ENCODE measurements around the gene OR10G8. TPM values are rescaled to one million over a fixed set of nuclear protein-coding genes. Genes with fewer than 3 reads are reported as not detected.

Gene OR10G8, protein sequence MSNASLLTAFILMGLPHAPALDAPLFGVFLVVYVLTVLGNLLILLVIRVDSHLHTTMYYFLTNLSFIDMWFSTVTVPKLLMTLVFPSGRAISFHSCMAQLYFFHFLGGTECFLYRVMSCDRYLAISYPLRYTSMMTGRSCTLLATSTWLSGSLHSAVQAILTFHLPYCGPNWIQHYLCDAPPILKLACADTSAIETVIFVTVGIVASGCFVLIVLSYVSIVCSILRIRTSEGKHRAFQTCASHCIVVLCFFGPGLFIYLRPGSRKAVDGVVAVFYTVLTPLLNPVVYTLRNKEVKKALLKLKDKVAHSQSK
- total RNA-seq: not detected

DNA sequence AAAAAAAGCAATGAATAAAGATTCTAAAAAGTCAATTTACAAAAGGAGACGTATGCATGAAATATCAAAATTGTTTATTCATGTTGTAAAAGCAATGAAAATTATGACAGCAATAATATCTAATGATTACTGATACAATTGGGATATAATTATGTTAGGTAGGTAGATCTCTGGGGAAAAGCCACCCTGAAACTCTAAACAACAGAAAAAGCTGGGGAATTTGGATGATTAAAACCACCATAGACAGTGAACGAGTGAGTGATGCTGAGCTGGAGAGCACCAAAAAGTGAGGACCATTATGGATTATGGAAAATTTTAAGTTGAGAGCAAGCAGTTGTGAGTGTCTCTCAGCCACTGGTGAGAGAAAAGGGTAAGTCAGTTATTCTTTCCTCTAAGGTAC is at the start of gene OR10G8:
OR10G8 (plus strand) TSS at position 301 of the 400 bp plus-strand sequence. CDS start 2,825 bp downstream, outside the sequence.
- Histone ChIP-seq H3K4me1 (no peaks in the 10 kb centered on the region), H3K27ac (no peak within 1 kb of the TSS), H3K9me3 (no peaks in the 10 kb centered on the region), H3K4me3 (no peak within 1 kb of the TSS), H3K36me3 (no peaks in the 10 kb centered on the region), H3K27me3 (no peaks in the 10 kb centered on the region)
- TF ChIP-seq, protein P1, sequence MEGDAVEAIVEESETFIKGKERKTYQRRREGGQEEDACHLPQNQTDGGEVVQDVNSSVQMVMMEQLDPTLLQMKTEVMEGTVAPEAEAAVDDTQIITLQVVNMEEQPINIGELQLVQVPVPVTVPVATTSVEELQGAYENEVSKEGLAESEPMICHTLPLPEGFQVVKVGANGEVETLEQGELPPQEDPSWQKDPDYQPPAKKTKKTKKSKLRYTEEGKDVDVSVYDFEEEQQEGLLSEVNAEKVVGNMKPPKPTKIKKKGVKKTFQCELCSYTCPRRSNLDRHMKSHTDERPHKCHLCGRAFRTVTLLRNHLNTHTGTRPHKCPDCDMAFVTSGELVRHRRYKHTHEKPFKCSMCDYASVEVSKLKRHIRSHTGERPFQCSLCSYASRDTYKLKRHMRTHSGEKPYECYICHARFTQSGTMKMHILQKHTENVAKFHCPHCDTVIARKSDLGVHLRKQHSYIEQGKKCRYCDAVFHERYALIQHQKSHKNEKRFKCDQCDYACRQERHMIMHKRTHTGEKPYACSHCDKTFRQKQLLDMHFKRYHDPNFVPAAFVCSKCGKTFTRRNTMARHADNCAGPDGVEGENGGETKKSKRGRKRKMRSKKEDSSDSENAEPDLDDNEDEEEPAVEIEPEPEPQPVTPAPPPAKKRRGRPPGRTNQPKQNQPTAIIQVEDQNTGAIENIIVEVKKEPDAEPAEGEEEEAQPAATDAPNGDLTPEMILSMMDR (IDR thresholded peaks at IDR 0.05 in 4 of 5, conservative IDR thresholded peaks at IDR 0.05 in 1 of 5): no peak
- TF ChIP-seq POLR2A (IDR thresholded peaks at IDR 0.05): no peak
- ATAC-seq (no peak), DNase-seq (no peak)
- intact Hi-C loops (cut with DNase I; ENCODE audit: low total_unique reads) (no loop called here), in situ Hi-C loops (cut with MboI; ENCODE audit: low sequenced_read_pairs in 4 of 4) (no loop called here)

DNA sequence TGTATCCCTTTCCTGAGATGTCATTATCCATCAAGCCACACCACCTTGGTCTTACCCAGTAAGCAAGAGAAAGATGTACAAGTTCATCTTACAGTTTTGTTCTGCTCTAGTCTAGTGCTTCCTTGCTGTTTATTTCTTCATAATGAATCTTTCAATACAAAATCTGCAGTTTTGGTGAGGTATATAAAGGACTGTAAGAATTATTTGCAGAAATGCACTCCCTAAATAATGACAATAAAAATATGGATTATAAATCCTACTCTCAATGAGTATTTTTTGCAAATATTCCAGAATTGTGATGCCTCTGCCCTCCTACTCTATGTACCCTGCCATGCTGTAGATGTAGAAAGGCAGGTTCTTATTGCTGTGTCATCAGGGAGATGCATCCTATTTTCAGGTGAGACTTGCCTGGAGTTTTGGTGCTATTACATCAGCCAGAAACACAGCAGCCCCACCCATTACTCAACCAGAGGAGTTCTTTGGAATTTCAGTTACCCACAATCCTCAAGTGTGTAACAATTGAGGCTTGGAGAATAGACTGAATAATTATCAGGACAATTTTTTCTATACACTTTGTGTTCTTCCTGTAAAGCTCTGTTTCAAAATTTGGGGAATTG is 48.8 kb upstream of the OR10G8 start, which contains the start of gene OR10S1:
OR10S1 (minus strand) TSS at position 51 of the 617 bp plus-strand sequence. CDS start 117 bp downstream, outside the sequence.
- Histone ChIP-seq H3K4me3 (no peak within 1 kb of the TSS), H3K9me3 (no peaks in the 10 kb centered on the region), H3K27ac (no peak within 1 kb of the TSS), H3K36me3 (no peaks in the 10 kb centered on the region), H3K27me3 (no peaks in the 10 kb centered on the region), H3K4me1 (no peaks in the 10 kb centered on the region)
- intact Hi-C loops (cut with DNase I; ENCODE audit: low total_unique reads) (no loop called here), in situ Hi-C loops (cut with MboI; ENCODE audit: low sequenced_read_pairs in 4 of 4) (no loop called here)
- no peak for DNase-seq
- ATAC-seq: no peak
- TF ChIP-seq POLR2A (IDR thresholded peaks at IDR 0.05): no peak
- TF ChIP-seq, protein P1 (IDR thresholded peaks at IDR 0.05 in 4 of 5, conservative IDR thresholded peaks at IDR 0.05 in 1 of 5): no peak

DNA sequence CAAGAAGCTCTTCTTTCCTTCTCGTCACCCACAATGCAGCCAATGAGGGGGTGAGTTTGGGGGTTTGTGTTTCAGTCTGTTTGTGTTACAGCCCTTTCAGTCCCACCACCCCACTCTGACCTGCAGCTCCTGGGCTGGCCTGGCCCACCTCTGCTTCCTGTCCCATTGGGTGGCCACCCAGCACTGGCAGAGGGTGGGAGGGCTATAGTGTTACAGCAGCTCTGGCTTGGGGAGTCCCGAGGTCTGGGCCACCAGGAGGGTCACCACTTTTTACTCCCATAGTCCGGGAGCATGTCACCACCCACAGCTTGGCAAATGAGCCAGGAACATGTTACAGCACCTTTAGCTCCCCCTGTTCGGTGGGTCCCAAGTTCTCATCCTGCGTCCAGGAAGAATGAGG is 47.3 kb upstream of the OR10G8 start:
- DNase-seq (no peak), ATAC-seq (no peak)
- TF ChIP-seq, protein P1 (IDR thresholded peaks at IDR 0.05 in 4 of 5, conservative IDR thresholded peaks at IDR 0.05 in 1 of 5): no peak
- TF ChIP-seq POLR2A (IDR thresholded peaks at IDR 0.05): no peak

DNA sequence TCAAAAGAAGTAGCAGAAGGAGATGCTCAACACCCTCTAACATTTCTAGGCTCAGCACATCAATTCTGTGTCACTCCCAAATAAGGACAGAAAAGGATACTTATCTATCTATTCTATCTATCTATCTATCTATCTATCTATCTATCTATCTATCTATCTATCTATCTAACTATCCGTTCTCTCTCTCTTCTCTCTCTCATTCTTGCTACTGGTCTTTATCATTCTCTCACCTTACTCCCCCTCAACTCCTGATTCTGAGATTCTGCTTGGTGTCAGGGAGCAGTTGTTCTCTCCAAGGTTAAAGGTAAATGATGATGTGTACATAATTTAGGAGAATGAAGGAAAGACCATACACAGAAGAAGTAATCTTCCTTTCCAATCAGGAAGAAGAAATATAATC is 31.5 kb upstream of the OR10G8 start, which contains the start of gene OR10G6:
OR10G6 (minus strand) TSS at position 43 of the 400 bp plus-strand sequence; CDS start at position 43, 0 bp downstream.
- ATAC-seq: no peak
- no peaks in the 10 kb centered on the region for H3K9me3 ChIP-seq
- no peak within 1 kb of the TSS for H3K27ac ChIP-seq
- no peaks in the 10 kb centered on the region for H3K36me3 ChIP-seq
- no peak within 1 kb of the TSS for H3K4me3 ChIP-seq
- DNase-seq: no peak
- no peaks in the 10 kb centered on the region for H3K27me3 ChIP-seq
- intact Hi-C loops (cut with DNase I; ENCODE audit: low total_unique reads): no loop called here
- TF ChIP-seq, protein P1 (IDR thresholded peaks at IDR 0.05 in 4 of 5, conservative IDR thresholded peaks at IDR 0.05 in 1 of 5): no peak
- TF ChIP-seq POLR2A (IDR thresholded peaks at IDR 0.05): no peak
- H3K4me1 ChIP-seq: no peaks in the 10 kb centered on the region
- in situ Hi-C loops (cut with MboI; ENCODE audit: low sequenced_read_pairs in 4 of 4): no loop called here

More for the DNA sequence above, 47.3 kb upstream of the OR10G8 start:
- in situ Hi-C loops (cut with MboI; ENCODE audit: low sequenced_read_pairs in 4 of 4): no loop called here
- Histone ChIP-seq H3K4me3 (no peak overlapping the region), H3K27me3 (no peaks in the 10 kb centered on the region), H3K27ac (no peak overlapping the region), H3K9me3 (no peaks in the 10 kb centered on the region), H3K4me1 (no peaks in the 10 kb centered on the region), H3K36me3 (no peaks in the 10 kb centered on the region)
- intact Hi-C loops (cut with DNase I; ENCODE audit: low total_unique reads): no loop called here

Data from gastrocnemius medialis (tissue), 4 donors.